ENCODE measurements around the gene HUNK.

HUNK gene

DNA sequence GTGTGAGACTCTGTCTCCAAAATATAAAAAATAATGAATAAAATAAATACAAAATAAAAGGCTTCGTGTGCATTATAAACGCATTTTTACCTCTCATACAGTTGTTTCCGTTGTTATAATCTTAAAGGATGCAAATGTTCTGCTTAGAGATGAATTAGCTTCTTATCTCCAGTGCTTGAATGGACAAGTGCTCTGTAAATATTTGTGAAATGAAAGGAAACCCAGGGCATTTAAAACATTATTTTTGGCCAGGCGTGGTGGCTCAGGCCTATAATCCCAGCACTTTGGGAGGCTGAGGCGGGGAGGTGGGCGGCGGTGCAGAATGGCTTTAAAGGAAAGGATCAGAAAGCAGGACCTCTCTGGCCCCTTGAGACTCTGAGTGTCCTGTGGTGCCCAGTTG lies 94.5 kb downstream of the HUNK start:
- DNase-seq (ENCODE audit: low read depth), result no peak
- TF ChIP-seq, protein P1, sequence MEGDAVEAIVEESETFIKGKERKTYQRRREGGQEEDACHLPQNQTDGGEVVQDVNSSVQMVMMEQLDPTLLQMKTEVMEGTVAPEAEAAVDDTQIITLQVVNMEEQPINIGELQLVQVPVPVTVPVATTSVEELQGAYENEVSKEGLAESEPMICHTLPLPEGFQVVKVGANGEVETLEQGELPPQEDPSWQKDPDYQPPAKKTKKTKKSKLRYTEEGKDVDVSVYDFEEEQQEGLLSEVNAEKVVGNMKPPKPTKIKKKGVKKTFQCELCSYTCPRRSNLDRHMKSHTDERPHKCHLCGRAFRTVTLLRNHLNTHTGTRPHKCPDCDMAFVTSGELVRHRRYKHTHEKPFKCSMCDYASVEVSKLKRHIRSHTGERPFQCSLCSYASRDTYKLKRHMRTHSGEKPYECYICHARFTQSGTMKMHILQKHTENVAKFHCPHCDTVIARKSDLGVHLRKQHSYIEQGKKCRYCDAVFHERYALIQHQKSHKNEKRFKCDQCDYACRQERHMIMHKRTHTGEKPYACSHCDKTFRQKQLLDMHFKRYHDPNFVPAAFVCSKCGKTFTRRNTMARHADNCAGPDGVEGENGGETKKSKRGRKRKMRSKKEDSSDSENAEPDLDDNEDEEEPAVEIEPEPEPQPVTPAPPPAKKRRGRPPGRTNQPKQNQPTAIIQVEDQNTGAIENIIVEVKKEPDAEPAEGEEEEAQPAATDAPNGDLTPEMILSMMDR (IDR thresholded peaks at IDR 0.05; ENCODE audit: insufficient read depth, low read depth, low read length, missing control alignments), result no peak
- no peak overlapping the region for H3K4me3 ChIP-seq (ENCODE audit: low read length)

DNA sequence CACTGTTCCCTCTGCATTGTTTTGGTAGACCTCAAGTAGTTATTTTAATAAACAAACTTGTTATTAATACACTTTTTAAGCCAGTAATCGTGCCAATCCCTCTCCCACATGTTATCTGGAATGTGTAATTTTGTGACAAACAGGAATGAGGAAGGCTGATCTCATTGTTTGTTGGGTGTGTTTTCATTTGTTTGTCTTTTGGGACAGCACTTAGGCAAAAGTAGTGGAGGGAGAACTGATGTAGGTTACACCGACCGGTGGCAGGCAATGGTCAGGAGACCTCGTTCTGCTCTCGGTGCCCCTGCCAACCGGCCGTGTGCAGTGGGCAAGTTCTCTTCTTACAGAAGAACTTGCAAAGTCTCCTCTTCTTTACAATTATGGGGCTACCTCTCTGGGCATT lies 99.8 kb downstream of the HUNK start:
- TF ChIP-seq, protein P1 (IDR thresholded peaks at IDR 0.05; ENCODE audit: insufficient read depth, low read depth, low read length, missing control alignments), result no peak
- DNase-seq (ENCODE audit: low read depth), result no peak
- no peak overlapping the region for H3K4me3 ChIP-seq (ENCODE audit: low read length)

DNA sequence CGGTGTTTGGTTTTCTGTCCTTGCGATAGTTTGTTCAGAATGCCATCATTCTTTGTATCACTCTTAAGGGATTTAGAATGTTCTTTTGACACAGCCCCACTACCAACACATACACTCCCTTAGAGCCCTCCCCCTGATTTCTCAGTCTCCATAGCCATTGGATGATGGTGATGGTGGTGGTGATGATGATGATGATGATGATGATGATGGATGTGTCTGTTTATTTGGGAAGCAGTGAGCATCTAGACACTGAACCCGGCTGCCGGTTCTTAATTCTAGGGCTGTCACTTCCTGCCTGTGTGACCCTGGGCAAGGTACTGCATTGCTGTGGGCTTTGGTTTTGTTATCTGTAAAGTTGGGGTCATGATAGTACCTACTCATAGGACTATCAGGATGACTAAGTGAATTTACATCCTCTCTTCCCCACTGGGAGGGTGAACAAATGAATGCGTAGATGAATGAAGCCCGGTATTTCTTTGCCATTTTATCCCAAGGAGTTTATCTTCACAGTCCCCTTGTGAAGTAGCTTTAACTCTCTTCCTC lies 100.7 kb downstream of the HUNK start:
- no peak overlapping the region for H3K4me3 ChIP-seq (ENCODE audit: low read length)
- DNase-seq (ENCODE audit: low read depth), result no peak
- TF ChIP-seq, protein P1 (IDR thresholded peaks at IDR 0.05; ENCODE audit: insufficient read depth, low read depth, low read length, missing control alignments), result no peak

DNA sequence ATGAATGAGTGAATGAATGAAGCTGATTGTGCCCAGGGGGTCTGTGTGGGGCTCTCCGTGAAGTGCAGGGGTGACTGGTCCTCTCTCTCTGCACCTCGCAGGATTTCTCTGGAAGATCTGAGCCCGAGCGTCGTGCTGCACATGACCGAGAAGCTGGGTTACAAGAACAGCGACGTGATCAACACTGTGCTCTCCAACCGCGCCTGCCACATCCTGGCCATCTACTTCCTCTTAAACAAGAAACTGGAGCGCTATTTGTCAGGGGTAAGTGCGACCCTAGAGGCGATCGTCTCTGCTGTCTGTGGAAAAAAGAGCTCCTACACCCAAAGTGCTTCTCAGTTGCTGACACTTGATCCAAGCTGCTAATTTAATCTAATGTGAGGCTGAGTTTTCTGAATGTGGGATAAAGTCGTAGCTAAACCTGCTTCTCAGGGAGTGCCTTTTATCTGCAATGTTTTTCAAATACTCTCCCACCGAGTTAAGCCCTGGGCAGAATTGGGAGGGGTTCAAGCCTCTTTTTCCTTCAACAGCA lies 101.7 kb downstream of the HUNK start:
- TF ChIP-seq, protein P1 (IDR thresholded peaks at IDR 0.05; ENCODE audit: insufficient read depth, low read depth, low read length, missing control alignments), result no peak
- H3K4me3 ChIP-seq (ENCODE audit: low read length), result no peak overlapping the region
- no peak for DNase-seq (ENCODE audit: low read depth)

DNA sequence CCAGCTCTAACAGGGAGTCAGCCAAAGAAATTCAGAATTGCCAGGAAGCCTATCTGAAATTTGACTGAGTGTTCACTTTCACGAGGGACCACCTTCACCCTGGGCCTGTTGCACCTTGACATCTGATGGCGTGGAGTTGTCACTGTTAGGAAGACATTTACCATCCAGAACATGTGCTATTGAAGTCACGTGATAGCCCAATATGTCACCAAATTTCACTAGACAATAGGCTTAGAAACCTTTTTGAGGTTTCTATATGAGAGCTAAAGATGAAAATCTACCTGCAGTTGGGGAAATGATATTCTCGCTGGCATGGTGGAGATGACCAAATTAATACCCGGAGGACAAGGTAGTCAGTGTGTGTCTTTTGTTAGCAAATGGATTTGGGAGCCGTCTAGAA lies 102.7 kb downstream of the HUNK start:
- no peak for DNase-seq (ENCODE audit: low read depth)
- H3K4me3 ChIP-seq (ENCODE audit: low read length), result no peak overlapping the region
- TF ChIP-seq, protein P1 (IDR thresholded peaks at IDR 0.05; ENCODE audit: insufficient read depth, low read depth, low read length, missing control alignments), result no peak

DNA sequence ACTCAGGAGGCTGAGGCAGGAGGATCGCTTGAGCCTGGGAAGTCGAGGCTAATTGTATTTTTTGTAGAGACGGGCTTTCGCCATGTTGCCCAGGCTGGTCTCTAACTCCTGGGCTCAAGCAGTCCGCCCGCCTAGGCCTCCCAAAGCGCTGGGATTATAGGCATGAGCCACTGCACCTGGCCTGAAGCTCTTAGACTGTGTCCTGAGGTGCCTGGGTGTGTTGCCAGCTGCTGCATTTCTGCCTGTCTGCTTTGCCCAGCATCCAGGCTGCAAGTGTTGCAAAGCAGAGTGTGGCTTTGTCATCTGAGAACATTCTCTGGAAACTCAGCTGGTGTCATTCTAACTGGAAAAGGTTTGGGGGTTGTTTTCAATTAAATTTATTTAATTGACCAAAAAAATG lies 105.0 kb downstream of the HUNK start:
- TF ChIP-seq, protein P1 (IDR thresholded peaks at IDR 0.05; ENCODE audit: insufficient read depth, low read depth, low read length, missing control alignments), result no peak
- no peak for DNase-seq (ENCODE audit: low read depth)
- no peak overlapping the region for H3K4me3 ChIP-seq (ENCODE audit: low read length)

DNA sequence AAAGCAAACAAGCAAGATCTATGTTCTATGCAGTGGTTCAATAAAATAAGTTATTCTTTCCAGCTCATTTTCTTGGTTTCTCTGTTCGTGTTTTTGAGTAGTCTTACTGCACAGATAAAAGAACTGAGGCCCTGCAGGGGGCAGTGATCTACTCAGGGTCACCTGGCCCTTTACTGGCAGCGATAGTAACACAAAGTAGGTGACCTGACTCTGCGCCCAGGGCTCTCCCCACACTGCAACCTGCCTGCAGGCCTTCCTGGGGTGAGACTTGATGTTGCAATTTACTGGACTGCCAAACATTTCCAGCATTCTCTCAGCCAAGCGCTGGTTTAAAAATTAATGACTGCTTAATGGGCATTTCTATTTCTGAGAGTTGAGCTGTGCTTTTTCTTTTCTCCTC lies 110.3 kb downstream of the HUNK start:
- H3K4me3 ChIP-seq (ENCODE audit: low read length), result no peak overlapping the region
- no peak for DNase-seq (ENCODE audit: low read depth)
- TF ChIP-seq, protein P1 (IDR thresholded peaks at IDR 0.05; ENCODE audit: insufficient read depth, low read depth, low read length, missing control alignments), result no peak
